Ovary (tissue), 3 donors: ENCODE data around the gene C3orf49.

Experiments used
- CTCF ChIP-seq, 3 donors: fragments of 450-650 bp in 2 of 3; fragments of 200-600 bp in 1 of 3; IDR thresholded peaks; one replicate each; pipeline versions ENCODE4 v1.5.1 to v1.8.0; 2016 to 2022; ENCODE audit warnings: antibody characterized with exemption in 3 of 3, mild to moderate bottlenecking in 1 of 3
- EP300 ChIP-seq: sonication (generic); formaldehyde crosslinking; IDR thresholded peaks from one replicate; pipeline ENCODE4 v1.6.1; 2017; ENCODE audit warnings: antibody characterized with exemption
- POLR2A ChIP-seq: fragments of 450-650 bp; IDR thresholded peaks from one replicate; pipeline ENCODE4 v1.6.1; 2017; ENCODE audit warnings: antibody characterized with exemption, mild to moderate bottlenecking, moderate library complexity
- donor health status: DM: no; HTN: no; CAD: no.

- TF ChIP-seq CTCF (IDR thresholded peaks at IDR 0.05) (no peak), POLR2A (no peak), EP300 (no peak)
Observed at GRCh38 chr3:63878394-63879060, 59.4 kb downstream of the C3orf49 start.
